DND-41 (cell line): Measurements from ENCODE around the gene HDAC8.

Experiments used
- ATAC-seq: fragments of 200-7000 bp; cut with Tn5 transposase; 3 replicates; pipeline ENCODE4 v1.9.1; 2021; ENCODE audit warnings: low read depth; ENCODE audit not compliant: insufficient read depth
- DNase-seq: peaks from one replicate; pipeline ENCODE4 v3.0.0-alpha.2; 2020
- H2AFZ ChIP-seq: 2 replicates; pipeline ENCODE4 v1.6.0; 2012; ENCODE audit warnings: low read depth, low read length
- H3K27ac ChIP-seq: 2 replicates; pipeline ENCODE4 v1.5.1; 2012; ENCODE audit warnings: low read length, inconsistent platforms
- H3K27me3 ChIP-seq: fragments of 200-600 bp; sonication (generic); 2 replicates; pipeline ENCODE4 v1.6.0; 2012; ENCODE audit warnings: low read length, mild to moderate bottlenecking, inconsistent platforms; ENCODE audit not compliant: insufficient read depth, poor library complexity
- H3K36me3 ChIP-seq: 2 replicates; pipeline ENCODE4 v1.5.1; 2012; ENCODE audit warnings: low read length, inconsistent platforms; ENCODE audit not compliant: insufficient read depth
- H3K4me1 ChIP-seq: 2 replicates; pipeline ENCODE4 v1.5.1; 2012; ENCODE audit warnings: mild to moderate bottlenecking, low read length; ENCODE audit not compliant: insufficient read depth
- H3K4me2 ChIP-seq: 2 replicates; pipeline ENCODE4 v1.6.0; 2012; ENCODE audit warnings: mild to moderate bottlenecking, moderate library complexity, low read length, inconsistent platforms; ENCODE audit not compliant: insufficient read depth
- H3K4me3 ChIP-seq, 2 experiments: fragments of 200-600 bp in 1 of 2; shearing (Covaris generic) in 1 of 2; 2 replicates each; pipeline ENCODE4 v1.5.1; 2012 to 2016; ENCODE audit warnings: inconsistent platforms in 2 of 2, low read length in 2 of 2, mild to moderate bottlenecking in 2 of 2, low read depth in 1 of 2, moderate library complexity in 1 of 2
- H3K79me2 ChIP-seq: 2 replicates; pipeline ENCODE4 v1.6.0; 2012; ENCODE audit warnings: low read length, inconsistent platforms; ENCODE audit not compliant: insufficient read depth
- H3K9ac ChIP-seq: 2 replicates; pipeline ENCODE4 v1.6.0; 2012; ENCODE audit warnings: low read depth, mild to moderate bottlenecking, inconsistent platforms, low read length, moderate library complexity
- H3K9me3 ChIP-seq: 2 replicates; pipeline ENCODE4 v1.5.1; 2012; ENCODE audit warnings: low read length, moderate library complexity, mild to moderate bottlenecking, inconsistent platforms; ENCODE audit not compliant: insufficient read depth, severe bottlenecking
- H4K20me1 ChIP-seq: 2 replicates; pipeline ENCODE4 v1.6.0; 2012; ENCODE audit warnings: low read length; ENCODE audit not compliant: insufficient read depth
- EZH2 ChIP-seq: IDR thresholded peaks from 3 replicates; pipeline ENCODE4 v1.6.1; 2012; ENCODE audit warnings: borderline replicate concordance, low read depth, mild to moderate bottlenecking, moderate library complexity, low read length, inconsistent platforms; ENCODE audit not compliant: severe bottlenecking
- TF ChIP-seq, protein P1 (sequence below): IDR thresholded peaks from 2 replicates; pipeline ENCODE4 v1.5.1; 2012; ENCODE audit warnings: borderline replicate concordance, low read length, moderate library complexity, mild to moderate bottlenecking; ENCODE audit not compliant: poor library complexity, severe bottlenecking; ENCODE audit errors: extremely low read depth

Gene HDAC8

GRCh38 chrX:72308566-72309296 is 263.9 kb downstream of the HDAC8 start:
- no peak overlapping the region for H3K9ac ChIP-seq
- no peak overlapping the region for H3K4me3 ChIP-seq
- H2AFZ ChIP-seq = no peak overlapping the region

DNA sequence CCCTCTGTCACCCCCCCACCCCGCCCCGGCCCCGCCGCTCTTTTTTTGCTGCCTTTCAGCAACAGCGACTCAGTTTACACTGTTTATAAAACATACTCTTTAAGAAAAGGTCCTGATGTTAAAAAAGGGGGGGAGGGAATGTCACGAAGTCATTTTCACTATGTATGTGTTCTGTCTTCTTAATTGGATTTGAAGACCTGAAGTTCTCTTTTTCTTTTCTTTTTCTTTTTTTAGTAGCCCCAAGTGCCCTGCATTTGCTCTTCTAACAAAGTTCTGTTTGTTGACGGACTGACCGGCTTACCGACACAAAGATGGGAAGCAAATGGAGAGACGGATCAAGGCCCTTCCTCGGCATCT is 264.5 kb downstream of the HDAC8 start:
- Histone ChIP-seq H3K27ac (no peak overlapping the region), H3K27me3 (peaks cover 3% of the 10 kb centered on the region), H3K4me2 (no peak overlapping the region), H3K4me1 (no peaks in the 10 kb centered on the region), H3K4me3 (no peak overlapping the region), H2AFZ (no peak overlapping the region), H3K36me3 (no peaks in the 10 kb centered on the region), H3K9me3 (no peaks in the 10 kb centered on the region), H4K20me1 (no peaks in the 10 kb centered on the region), H3K9ac (no peak overlapping the region), H3K79me2 (no peaks in the 10 kb centered on the region)
- TF ChIP-seq, protein P1, sequence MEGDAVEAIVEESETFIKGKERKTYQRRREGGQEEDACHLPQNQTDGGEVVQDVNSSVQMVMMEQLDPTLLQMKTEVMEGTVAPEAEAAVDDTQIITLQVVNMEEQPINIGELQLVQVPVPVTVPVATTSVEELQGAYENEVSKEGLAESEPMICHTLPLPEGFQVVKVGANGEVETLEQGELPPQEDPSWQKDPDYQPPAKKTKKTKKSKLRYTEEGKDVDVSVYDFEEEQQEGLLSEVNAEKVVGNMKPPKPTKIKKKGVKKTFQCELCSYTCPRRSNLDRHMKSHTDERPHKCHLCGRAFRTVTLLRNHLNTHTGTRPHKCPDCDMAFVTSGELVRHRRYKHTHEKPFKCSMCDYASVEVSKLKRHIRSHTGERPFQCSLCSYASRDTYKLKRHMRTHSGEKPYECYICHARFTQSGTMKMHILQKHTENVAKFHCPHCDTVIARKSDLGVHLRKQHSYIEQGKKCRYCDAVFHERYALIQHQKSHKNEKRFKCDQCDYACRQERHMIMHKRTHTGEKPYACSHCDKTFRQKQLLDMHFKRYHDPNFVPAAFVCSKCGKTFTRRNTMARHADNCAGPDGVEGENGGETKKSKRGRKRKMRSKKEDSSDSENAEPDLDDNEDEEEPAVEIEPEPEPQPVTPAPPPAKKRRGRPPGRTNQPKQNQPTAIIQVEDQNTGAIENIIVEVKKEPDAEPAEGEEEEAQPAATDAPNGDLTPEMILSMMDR = no peak
- TF ChIP-seq EZH2 = no peak
- no peak for ATAC-seq
- no peak for DNase-seq

More at GRCh38 chrX:72308566-72309296, 263.9 kb downstream of the HDAC8 start:
- Histone ChIP-seq H3K36me3 (no peaks in the 10 kb centered on the region), H3K9me3 (no peaks in the 10 kb centered on the region), H3K79me2 (no peaks in the 10 kb centered on the region), H4K20me1 (no peaks in the 10 kb centered on the region), H3K27ac (no peak overlapping the region), H3K27me3 (peaks cover 3% of the 10 kb centered on the region), H3K4me2 (no peak overlapping the region), H3K4me1 (no peaks in the 10 kb centered on the region)
- ATAC-seq (no peak), DNase-seq (no peak)
- TF ChIP-seq, protein P1 = no peak
- TF ChIP-seq EZH2 = no peak

DNA sequence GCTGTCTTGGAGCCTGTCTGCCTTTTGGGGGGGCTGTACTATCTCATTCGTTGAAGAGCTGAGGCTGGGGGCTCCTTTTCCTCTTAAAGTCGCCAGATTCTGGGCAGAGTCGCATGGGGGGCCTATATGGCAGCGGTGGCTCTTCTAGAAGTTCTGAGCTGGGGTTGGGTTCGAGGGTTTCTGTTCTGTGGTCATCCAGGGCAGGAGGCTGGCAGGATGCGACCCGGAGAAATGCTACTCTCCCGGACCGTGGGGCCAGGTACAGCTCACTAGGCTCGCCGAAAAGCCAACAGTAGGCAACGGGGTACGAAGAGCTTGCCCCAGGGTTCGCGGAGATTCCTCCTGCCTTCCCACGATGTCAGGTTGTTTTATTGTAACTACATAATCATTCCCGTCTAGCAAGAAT is 265.0 kb downstream of the HDAC8 start:
- TF ChIP-seq, protein P1 = no peak
- no peak for TF ChIP-seq EZH2
- Histone ChIP-seq H3K9me3 (no peaks in the 10 kb centered on the region), H3K36me3 (no peaks in the 10 kb centered on the region), H3K9ac (no peak overlapping the region), H3K4me2 (no peak overlapping the region), H3K79me2 (no peaks in the 10 kb centered on the region), H3K4me1 (no peaks in the 10 kb centered on the region), H2AFZ (no peak overlapping the region), H3K27ac (no peak overlapping the region), H4K20me1 (no peaks in the 10 kb centered on the region), H3K27me3 (peaks cover 3% of the 10 kb centered on the region), H3K4me3 (no peak overlapping the region)
- ATAC-seq = no peak
- no peak for DNase-seq
